Left kidney (tissue), 1 donor: ENCODE results near the gene POLR1B. TPM values are rescaled to one million over a fixed set of nuclear protein-coding genes. Genes with fewer than 3 reads are reported as not detected.

ENCODE experiments used
- polyA plus RNA-seq: library from polyadenylated mRNA; unstranded; fragments of 120-200 nt; gene quantifications from one replicate; pipeline ENCODE4 v1.2.1, GENCODE V29; 2013; ENCODE audit not compliant: insufficient read length

POLR1B gene
- polyA plus RNA-seq, 1 donor = 37.3 TPM

Other genes with a start within 250 kb of the POLR1B start
- 4.7 TPM for gene RGPD8, start 108.8 kb upstream of the POLR1B start, polyA plus RNA-seq
- gene TTL, start 60.3 kb upstream of the POLR1B start, polyA plus RNA-seq = 50.5 TPM
- gene CHCHD5, start 42.1 kb downstream of the POLR1B start, polyA plus RNA-seq = 20.3 TPM
- 64.8 TPM for gene SLC20A1, start 103.5 kb downstream of the POLR1B start, polyA plus RNA-seq
- gene NT5DC4, start 178.6 kb downstream of the POLR1B start, polyA plus RNA-seq = 0.83 TPM
- 20.9 TPM for gene CKAP2L, start 222.1 kb downstream of the POLR1B start, polyA plus RNA-seq
- 0.17 TPM for gene IL1A, start 242.0 kb downstream of the POLR1B start, polyA plus RNA-seq